ENCODE results near the gene RGL3. TPM values are rescaled to one million over a fixed set of nuclear protein-coding genes. Genes with fewer than 3 reads are reported as not detected.

RGL3 gene
- total RNA-seq, 2 experiments from 2014 or later: not detected

DNA sequence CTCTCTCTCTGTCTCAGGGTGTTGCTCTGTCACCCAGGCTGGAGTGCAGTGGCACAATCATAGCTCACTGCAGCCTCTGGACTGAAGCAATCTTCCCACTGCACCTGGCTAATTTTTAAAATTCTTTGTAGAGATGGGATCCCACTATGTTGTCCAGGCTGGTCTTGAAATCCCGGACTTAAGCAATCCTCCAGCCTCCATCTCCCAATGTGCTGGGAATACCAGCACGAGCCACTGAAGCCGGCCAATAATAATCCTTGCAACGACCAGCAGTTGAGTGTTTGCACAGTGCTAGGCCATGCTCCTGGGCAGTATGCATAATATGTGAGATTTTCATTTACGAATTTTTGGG is 34.4 kb downstream of the RGL3 start:
- intact Hi-C loops (cut with DNase I, micrococcal nuclease): loop anchor here in 1 of 2 experiments (5.0 kb wide), 2 partner anchors 123 to 203 kb away; partner anchors contain the start of gene ZNF653
- POLR2A ChIA-PET: no interaction called here
- H3K36me3 ChIP-seq (ENCODE audit: insufficient read depth, low read length): no peaks in the 10 kb centered on the region
- TF ChIP-seq, protein P1, sequence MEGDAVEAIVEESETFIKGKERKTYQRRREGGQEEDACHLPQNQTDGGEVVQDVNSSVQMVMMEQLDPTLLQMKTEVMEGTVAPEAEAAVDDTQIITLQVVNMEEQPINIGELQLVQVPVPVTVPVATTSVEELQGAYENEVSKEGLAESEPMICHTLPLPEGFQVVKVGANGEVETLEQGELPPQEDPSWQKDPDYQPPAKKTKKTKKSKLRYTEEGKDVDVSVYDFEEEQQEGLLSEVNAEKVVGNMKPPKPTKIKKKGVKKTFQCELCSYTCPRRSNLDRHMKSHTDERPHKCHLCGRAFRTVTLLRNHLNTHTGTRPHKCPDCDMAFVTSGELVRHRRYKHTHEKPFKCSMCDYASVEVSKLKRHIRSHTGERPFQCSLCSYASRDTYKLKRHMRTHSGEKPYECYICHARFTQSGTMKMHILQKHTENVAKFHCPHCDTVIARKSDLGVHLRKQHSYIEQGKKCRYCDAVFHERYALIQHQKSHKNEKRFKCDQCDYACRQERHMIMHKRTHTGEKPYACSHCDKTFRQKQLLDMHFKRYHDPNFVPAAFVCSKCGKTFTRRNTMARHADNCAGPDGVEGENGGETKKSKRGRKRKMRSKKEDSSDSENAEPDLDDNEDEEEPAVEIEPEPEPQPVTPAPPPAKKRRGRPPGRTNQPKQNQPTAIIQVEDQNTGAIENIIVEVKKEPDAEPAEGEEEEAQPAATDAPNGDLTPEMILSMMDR (IDR thresholded peaks at IDR 0.05): no peak
- Mint-ChIP-seq H3K36me3 (ENCODE audit: low read depth) (peaks cover 4% of the 10 kb centered on the region), H3K4me1 (ENCODE audit: low read depth) (peaks cover 37% of the 10 kb centered on the region), H3K27ac (no peak overlapping the region), H3K27me3 (peaks cover 25% of the 10 kb centered on the region), H3K9me3 (no peaks in the 10 kb centered on the region), H3K4me3 (no peak overlapping the region)
- H3K27ac ChIP-seq (ENCODE audit: low read depth in 1 of 2, low read length in 2 of 2): no peak overlapping the region
- H3K4me1 ChIP-seq (ENCODE audit: insufficient read depth, low read length): peaks cover 46% of the 10 kb centered on the region
- CTCF ChIA-PET: interaction anchor here (0.6 kb wide), 2 partner anchors 9 to 71 kb away, joined by 3 read pairs; no protein-coding TSS in a partner anchor
- no peak for DNase-seq
- peaks cover 21% of the 10 kb centered on the region in 2 experiments for H3K27me3 ChIP-seq (ENCODE audit: control insufficient read depth in 1 of 2, insufficient read depth in 2 of 2, low read length in 2 of 2)
- no peak for ATAC-seq (ENCODE audit: poor library complexity)
- H3K4me3 ChIP-seq (ENCODE audit: low read length): no peak overlapping the region
- peaks cover 0 to 8% of the 10 kb centered on the region in 2 experiments for H3K9me3 ChIP-seq (ENCODE audit: control insufficient read depth in 1 of 2, insufficient read depth in 1 of 2, low read length in 2 of 2)

DNA sequence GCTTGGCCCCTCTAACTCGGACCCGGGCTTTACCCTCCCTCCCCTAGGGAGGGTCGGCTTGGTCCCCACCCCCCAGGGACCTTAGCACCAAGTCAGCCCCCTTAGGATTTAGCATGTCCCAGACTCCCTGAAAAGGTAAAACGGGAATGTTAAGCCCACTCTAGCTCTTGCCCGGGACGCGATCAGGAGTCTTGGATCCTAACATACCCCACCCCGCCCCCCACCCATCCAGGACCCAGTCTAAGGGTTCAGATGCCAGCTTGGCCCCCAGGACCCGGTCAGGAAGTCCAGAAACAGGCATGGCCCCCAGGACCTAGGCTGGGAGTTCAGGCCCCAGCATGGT is 35.4 kb downstream of the RGL3 start:
- Histone ChIP-seq H3K4me1 (ENCODE audit: insufficient read depth, low read length) (peaks cover 51% of the 10 kb centered on the region), H3K9me3 (ENCODE audit: control insufficient read depth in 1 of 2, insufficient read depth in 1 of 2, low read length in 2 of 2) (peaks cover 0 to 8% of the 10 kb centered on the region in 2 experiments), H3K36me3 (ENCODE audit: insufficient read depth, low read length) (peaks cover 1% of the 10 kb centered on the region), H3K27ac (ENCODE audit: low read depth in 1 of 2, low read length in 2 of 2) (no peak overlapping the region), H3K27me3 (ENCODE audit: control insufficient read depth in 1 of 2, insufficient read depth in 2 of 2, low read length in 2 of 2) (peaks cover 21% of the 10 kb centered on the region in 2 experiments), H3K4me3 (ENCODE audit: low read length) (no peak overlapping the region)
- POLR2A ChIA-PET: interaction anchor here (1.4 to 1.8 kb wide), 3 partner anchors 9 to 51 kb away, joined by 3 to 25 read pairs (median 9); partner anchors contain the start of genes ODAD3, PRKCSH and SWSAP1
- Mint-ChIP-seq H3K27ac (no peak overlapping the region), H3K9me3 (no peaks in the 10 kb centered on the region), H3K27me3 (peaks cover 25% of the 10 kb centered on the region), H3K4me1 (ENCODE audit: low read depth) (peaks cover 37% of the 10 kb centered on the region), H3K4me3 (no peak overlapping the region), H3K36me3 (ENCODE audit: low read depth) (peaks cover 4% of the 10 kb centered on the region)
- TF ChIP-seq, protein P1 (IDR thresholded peaks at IDR 0.05): no peak
- intact Hi-C loops (cut with DNase I, micrococcal nuclease): loop anchor here in 1 of 2 experiments (2.0 to 5.0 kb wide), 3 partner anchors 23 to 204 kb away; partner anchors contain the start of gene ZNF653
- ATAC-seq (ENCODE audit: poor library complexity) (no peak), DNase-seq (no peak)
- CTCF ChIA-PET: interaction anchor here (4.7 kb wide), 1 partner anchor 99 kb away, joined by 28 read pairs; no protein-coding TSS in a partner anchor

DNA sequence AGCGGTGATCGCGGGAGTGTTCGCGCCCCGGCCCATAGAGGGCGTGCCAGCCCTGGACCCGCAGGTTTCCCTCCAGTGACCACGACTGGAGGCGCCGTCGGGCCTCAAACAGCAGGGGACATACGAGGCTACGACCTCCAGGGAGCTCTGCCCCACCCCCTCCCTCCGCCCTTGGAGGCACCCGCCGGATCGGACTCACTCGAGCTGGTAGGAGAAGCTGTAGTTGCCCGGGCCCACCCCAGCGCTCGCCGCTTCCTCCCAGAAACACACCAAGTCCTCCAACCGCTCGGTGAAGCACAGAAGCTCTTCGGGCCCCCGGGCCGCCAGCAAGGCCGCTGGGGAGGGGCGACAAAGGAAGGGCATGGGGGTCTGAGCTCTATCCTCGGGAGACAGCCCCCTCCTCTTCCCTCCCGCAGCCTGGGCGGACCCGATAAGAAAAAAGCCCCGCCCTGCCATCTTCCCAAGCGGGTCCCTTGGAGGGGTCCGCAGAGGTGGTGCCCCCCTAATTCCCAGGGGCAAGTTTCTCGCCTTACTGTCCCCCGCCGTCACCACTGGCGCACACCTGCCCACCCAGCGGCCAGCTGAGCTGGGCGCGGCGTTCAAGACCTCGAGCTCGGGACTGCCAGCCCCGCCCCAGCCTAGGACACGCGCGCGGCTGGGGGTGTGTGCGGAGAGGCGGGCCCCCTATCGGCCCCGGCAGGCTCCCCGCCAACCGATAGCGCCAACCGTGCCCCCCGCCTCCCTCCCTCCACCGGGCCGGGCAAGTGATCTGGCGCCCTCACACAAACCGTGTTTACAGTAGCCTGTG is 36.0 kb downstream of the RGL3 start:
- ChIA-PET POLR2A (interaction anchor here (1.4 to 1.8 kb wide), 3 partner anchors 8 to 52 kb away, joined by 3 to 25 read pairs (median 9); partner anchors contain the start of genes ODAD3, PRKCSH and SWSAP1), CTCF (interaction anchor here (1.1 to 4.7 kb wide), 6 partner anchors 37 to 100 kb away, joined by 3 to 28 read pairs (median 5); partner anchors contain the start of genes CCDC159, ODAD3, PRKCSH and TMEM205)
- TF ChIP-seq, protein P1 (IDR thresholded peaks at IDR 0.05): no peak
- ATAC-seq (ENCODE audit: poor library complexity) (no peak), DNase-seq (peak in 11 of 14 experiments; percentile 6 to 66 (median 30))
- peak overlapping the region; percentile 40 for H3K4me3 ChIP-seq (ENCODE audit: low read length)
- H3K36me3 Mint-ChIP-seq (ENCODE audit: low read depth): peaks cover 4% of the 10 kb centered on the region
- no peak overlapping the region for H3K27ac ChIP-seq (ENCODE audit: low read depth in 1 of 2, low read length in 2 of 2)
- no peaks in the 10 kb centered on the region for H3K9me3 Mint-ChIP-seq
- peaks cover 6% of the 10 kb centered on the region for H3K36me3 ChIP-seq (ENCODE audit: insufficient read depth, low read length)
- peak overlapping the region; percentile 56 for H3K4me3 Mint-ChIP-seq
- peaks cover 21% of the 10 kb centered on the region in 2 experiments for H3K27me3 ChIP-seq (ENCODE audit: control insufficient read depth in 1 of 2, insufficient read depth in 2 of 2, low read length in 2 of 2)
- intact Hi-C loops (cut with DNase I, micrococcal nuclease): loop anchor here in 1 of 2 experiments (2.0 to 5.0 kb wide), 3 partner anchors 24 to 204 kb away; partner anchors contain the start of gene ZNF653
- peaks cover 37% of the 10 kb centered on the region for H3K4me1 Mint-ChIP-seq (ENCODE audit: low read depth)
- peak overlapping the region; percentile 33 for H3K27ac Mint-ChIP-seq
- H3K9me3 ChIP-seq (ENCODE audit: control insufficient read depth in 1 of 2, insufficient read depth in 1 of 2, low read length in 2 of 2): peaks cover 0 to 8% of the 10 kb centered on the region in 2 experiments
- peaks cover 25% of the 10 kb centered on the region for H3K27me3 Mint-ChIP-seq
- H3K4me1 ChIP-seq (ENCODE audit: insufficient read depth, low read length): peaks cover 53% of the 10 kb centered on the region
